ENCODE data around the gene LRRC8D. TPM values are rescaled to one million over a fixed set of nuclear protein-coding genes. Genes with fewer than 3 reads are reported as not detected.

Gene LRRC8D
- total RNA-seq, 2 donors from 2014 or later: 9.0 to 10.9 TPM

DNA sequence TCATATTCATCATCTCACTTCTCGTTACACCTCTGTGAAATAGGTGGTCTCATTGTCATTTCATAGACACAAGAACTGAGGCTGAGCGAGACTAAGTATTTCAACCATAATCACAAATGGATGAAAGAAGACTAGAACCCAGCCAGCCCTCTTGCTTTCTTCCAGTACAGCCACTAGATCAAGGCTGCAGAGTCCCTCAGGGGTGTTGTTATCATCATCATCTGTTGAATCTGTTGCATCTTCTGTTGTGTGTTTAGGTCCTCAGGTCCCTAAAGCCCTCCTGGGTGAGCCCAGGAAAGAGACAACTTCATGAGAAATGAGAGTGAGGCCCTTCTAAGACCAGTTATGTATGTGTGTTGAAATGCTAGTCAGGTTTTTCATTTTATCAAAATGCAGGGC is 87.4 kb downstream of the LRRC8D start:
- Histone ChIP-seq H3K27ac (peak overlapping the region; percentile 18 to 45), H3K36me3 (no peaks in the 10 kb centered on the region), H3K27me3 (no peaks in the 10 kb centered on the region), H3K4me3 (no peak overlapping the region), H3K4me1 (peaks cover 0 to 55% of the 10 kb centered on the region in 2 donors), H3K9me3 (no peaks in the 10 kb centered on the region)
- no peak for DNase-seq (ENCODE audit: low spot score)
- TF ChIP-seq CTCF (IDR thresholded peaks at IDR 0.05): no peak

DNA sequence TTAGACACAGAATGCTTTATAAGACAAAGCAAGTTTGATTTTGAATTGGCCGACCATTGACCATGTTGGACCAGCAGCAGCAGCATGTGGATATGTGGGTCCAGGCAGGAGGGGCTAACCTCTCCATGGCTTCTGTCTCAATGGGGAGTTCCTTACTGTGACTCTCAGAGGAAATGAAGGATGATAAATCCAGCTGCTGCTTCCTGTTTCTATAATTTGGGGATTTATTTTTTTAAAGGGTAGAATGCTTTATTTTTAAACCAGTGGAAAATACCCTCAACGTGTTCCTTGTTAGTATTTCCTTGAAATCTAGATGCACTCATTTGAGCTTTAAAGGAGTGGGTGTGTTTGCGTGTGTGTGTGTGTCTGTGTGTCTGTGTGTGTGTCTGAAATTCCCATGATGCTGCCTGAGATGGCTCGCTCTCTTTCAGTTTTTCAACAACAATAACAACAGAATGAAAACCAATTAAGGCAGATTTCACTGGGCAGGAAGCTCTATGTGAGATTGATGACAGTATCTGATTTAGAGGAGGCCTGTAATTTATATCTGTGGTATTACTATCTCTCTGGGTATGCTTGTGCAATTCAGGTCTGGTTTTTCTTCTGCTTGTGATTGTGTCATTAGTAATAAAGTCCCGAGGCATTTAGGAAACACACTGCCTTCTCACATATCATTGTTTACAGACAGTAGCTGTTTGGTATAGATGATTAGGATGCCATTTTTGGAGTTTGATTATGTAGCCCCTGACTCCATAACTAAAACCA is 88.0 kb downstream of the LRRC8D start:
- DNase-seq (ENCODE audit: low spot score): no peak
- H3K4me3 ChIP-seq: no peak overlapping the region
- TF ChIP-seq CTCF (IDR thresholded peaks at IDR 0.05): no peak
- H3K27me3 ChIP-seq: no peaks in the 10 kb centered on the region
- H3K9me3 ChIP-seq: no peaks in the 10 kb centered on the region
- peak overlapping the region; percentile 18 to 45 for H3K27ac ChIP-seq
- H3K36me3 ChIP-seq: no peaks in the 10 kb centered on the region
- H3K4me1 ChIP-seq: peaks cover 0 to 52% of the 10 kb centered on the region in 2 donors

DNA sequence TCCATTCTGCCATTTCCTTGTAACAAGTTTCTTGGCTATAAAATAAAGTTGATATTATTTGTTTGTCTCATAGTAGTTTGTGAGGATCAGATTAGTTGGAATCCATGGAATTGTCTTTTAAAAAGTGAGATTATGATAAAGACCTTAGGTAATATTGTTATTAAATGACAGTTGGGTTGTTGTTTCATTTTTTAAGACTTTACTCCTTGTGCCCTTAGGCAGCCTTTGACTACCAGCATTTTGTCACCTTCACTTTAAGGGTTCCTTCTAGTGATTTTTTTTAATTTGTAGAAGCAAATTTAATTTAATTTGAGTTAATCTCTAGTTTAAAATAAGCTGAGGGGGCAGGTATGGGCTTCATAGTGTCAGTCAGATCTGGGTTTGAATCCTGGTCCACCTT is 89.4 kb downstream of the LRRC8D start:
- DNase-seq (ENCODE audit: low spot score): no peak
- peaks cover 0 to 40% of the 10 kb centered on the region in 2 donors for H3K4me1 ChIP-seq

GRCh38 chr1:89910780-89911179 is 89.9 kb downstream of the LRRC8D start:
- no peak overlapping the region for H3K27ac ChIP-seq
- peaks cover 0 to 35% of the 10 kb centered on the region in 2 donors for H3K4me1 ChIP-seq
- DNase-seq (ENCODE audit: low spot score): no peak
- no peak overlapping the region for H3K4me3 ChIP-seq
- H3K9me3 ChIP-seq: no peaks in the 10 kb centered on the region
- no peaks in the 10 kb centered on the region for H3K36me3 ChIP-seq
- no peaks in the 10 kb centered on the region for H3K27me3 ChIP-seq
- no peak for TF ChIP-seq CTCF (IDR thresholded peaks at IDR 0.05)

More for the DNA sequence above, 89.4 kb downstream of the LRRC8D start:
- TF ChIP-seq CTCF (IDR thresholded peaks at IDR 0.05): no peak
- Histone ChIP-seq H3K27ac (no peak overlapping the region), H3K9me3 (no peaks in the 10 kb centered on the region), H3K36me3 (no peaks in the 10 kb centered on the region), H3K27me3 (no peaks in the 10 kb centered on the region), H3K4me3 (no peak overlapping the region)

- no peak overlapping the region for H3K27ac ChIP-seq
- no peak for TF ChIP-seq CTCF (IDR thresholded peaks at IDR 0.05)
- DNase-seq (ENCODE audit: low spot score): no peak
Measured at GRCh38 chr1:89911191-89911991, 90.6 kb downstream of the LRRC8D start.

More at GRCh38 chr1:89911191-89911991, 90.6 kb downstream of the LRRC8D start:
- peaks cover 0 to 28% of the 10 kb centered on the region in 2 donors for H3K4me1 ChIP-seq
- H3K27me3 ChIP-seq: no peaks in the 10 kb centered on the region
- H3K36me3 ChIP-seq: no peaks in the 10 kb centered on the region
- H3K4me3 ChIP-seq: no peak overlapping the region
- H3K9me3 ChIP-seq: no peaks in the 10 kb centered on the region
